GM10847 (cell line): ENCODE data around the gene HS6ST3.

Experiments used
- POLR2A ChIP-seq: IDR thresholded peaks from 2 replicates; pipeline ENCODE4 v1.6.1; 2011; ENCODE audit not compliant: insufficient read length; ENCODE audit errors: extremely low read depth

The HS6ST3 gene

DNA sequence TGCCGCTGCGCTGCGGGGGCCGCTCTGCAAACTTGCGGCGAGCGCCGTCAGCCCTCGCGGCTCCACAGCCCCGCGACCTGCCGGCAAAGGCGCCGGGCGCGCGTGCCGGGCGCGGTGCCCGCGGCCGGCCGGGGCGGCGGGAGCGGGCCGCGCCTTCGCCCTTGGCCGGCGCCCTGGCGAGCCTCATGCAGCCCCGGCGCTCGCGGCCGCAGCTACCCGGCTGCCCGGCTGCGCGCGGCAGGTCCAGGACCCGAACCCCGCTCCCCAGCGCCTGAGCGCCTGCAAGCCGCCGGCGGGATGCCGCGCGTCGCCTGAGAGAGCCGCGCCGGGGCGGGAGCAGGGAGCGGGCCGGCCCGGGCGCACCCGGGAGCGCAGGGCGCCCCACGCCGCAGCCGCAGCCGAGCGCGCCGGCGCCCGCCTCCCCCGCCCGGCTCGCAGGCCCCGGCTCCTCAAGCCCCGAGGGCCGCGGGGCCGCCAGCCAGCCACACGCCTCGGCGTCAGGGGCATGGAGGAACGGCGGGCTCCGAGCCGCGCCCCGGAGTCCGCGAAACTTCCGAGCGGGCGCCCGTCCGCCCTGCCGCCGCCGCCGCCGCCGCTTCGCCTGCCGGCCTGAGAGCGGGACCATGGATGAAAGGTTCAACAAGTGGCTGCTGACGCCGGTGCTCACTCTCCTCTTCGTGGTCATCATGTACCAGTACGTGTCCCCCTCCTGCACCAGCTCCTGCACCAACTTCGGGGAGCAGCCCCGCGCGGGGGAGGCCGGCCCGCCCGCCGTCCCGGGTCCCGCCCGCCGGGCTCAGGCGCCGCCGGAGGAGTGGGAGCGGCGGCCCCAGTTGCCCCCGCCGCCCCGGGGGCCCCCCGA, 564 bp downstream of the HS6ST3 start:
- TF ChIP-seq POLR2A: no peak

DNA sequence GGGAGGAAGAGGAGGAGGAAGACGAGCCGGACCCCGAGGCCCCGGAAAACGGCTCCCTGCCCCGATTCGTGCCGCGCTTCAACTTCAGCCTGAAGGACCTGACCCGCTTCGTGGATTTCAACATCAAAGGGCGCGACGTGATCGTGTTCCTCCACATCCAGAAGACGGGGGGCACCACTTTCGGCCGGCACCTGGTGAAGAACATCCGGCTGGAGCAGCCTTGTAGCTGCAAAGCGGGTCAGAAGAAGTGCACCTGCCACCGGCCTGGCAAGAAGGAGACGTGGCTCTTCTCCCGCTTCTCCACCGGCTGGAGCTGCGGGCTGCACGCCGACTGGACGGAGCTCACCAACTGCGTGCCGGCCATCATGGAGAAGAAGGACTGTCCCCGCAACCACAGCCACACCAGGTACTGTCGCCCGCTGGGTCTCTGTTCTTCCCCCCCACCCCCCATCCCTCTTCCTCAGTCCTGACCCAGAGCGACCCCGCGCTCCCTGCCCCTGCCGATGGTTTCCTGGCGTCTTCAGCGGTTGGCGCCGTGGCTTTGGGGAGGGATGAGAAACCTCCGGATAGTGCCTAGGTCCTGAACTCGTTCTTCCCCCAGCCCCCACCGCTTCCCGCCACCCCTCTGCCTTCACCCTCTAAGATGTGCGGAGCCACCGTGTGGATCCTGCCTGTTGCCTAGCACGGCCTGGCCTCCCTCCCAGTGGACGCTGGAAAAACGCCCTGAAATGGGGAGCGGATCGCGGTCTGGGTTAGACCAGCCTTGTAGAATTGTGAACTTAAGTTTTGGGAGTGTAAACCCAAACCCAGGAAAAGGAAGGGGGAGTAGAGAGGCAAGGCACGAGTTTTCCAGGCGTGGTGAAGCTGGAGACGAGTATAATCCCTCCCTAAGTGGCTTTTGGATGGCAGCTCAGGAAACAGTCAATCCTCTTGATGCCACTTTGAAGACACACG, 1.5 kb downstream of the HS6ST3 start:
- TF ChIP-seq POLR2A: no peak

DNA sequence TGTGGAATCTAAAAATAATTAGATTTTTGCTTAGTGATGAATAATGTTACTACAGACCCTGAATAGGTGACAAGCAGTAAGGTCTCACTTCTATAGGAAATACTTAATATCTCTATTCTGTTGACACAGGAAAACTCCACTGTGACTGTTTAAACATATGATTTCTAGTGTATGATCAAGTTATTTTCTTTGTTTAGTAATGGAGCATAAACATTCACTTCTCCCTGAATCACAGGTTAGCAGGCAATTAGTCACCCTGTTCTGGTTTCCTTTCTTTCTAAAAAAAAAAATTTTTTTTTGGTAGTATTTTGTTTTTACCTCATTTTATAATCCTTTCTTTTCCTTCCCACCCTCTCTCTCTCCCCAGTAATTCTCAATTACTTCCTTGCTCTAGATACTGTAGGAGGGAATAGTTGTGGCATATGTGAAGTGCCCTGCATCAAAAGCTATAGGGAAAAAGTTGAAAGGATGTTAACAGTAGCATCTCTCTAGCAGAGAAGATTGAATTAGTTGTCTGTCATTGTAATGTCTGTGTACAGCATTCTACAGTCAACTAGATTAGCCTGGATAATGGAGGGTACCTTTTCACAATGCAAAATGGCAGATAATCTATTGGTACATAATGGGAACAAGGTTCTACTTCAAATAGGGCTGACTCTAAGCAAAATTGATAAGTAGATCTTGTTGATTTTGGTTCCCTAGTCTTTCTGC, 3.5 kb downstream of the HS6ST3 start:
- no peak for TF ChIP-seq POLR2A

DNA sequence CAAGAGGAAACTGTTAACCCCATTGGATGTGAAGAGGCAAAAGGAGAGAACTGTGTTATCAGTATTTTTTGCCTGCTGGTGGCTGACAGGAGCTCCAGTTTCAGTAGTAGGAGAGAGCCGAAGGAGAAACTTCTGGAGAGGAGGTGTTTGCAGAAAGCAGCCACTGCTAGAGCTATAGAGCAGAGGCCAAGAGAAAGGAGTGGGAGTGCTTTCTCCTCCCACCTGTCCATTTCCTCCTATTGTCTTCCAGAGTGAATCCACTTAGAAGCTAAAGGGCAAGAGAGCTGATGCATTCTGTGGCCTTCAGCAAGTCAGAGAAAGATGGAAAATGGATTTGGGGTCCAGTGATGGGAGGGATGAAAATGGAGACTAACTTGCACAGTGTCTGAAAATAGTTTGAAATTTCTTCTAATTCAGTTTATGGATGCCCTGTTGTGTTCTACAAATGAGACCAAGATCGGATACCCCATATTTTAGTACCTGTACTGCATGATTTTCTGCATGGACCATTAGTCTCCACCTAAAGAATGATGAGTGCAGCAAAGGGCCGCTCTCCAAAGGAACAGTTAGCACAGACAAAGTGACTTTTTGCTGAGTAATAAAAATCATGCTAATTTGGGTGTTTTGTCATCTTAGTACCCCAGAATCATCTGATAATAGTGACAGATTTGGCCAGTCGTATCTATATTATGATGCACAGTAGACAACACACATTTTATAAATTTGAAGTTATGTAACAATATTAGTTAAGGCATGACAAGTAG, 10.7 kb downstream of the HS6ST3 start:
- no peak for TF ChIP-seq POLR2A

DNA sequence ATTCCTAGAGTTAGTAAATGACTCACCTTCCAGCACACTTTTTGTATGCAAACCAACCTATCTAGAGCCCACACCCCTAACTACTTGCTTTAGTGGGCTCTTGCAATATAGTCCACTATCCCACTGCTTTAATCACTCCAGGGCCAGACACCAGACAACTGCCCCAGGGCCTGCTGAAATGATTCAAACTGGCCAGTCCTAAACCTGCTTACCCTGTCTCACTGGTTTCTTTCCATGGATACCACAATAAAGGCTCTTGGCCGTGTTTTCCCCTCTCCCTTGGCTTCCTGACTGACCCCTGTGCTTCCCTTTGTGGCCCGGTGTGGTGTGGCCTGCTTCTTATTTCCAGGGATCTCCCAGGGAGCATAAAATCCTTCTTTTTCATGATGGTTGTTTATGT, 14.6 kb downstream of the HS6ST3 start:
- no peak for TF ChIP-seq POLR2A

DNA sequence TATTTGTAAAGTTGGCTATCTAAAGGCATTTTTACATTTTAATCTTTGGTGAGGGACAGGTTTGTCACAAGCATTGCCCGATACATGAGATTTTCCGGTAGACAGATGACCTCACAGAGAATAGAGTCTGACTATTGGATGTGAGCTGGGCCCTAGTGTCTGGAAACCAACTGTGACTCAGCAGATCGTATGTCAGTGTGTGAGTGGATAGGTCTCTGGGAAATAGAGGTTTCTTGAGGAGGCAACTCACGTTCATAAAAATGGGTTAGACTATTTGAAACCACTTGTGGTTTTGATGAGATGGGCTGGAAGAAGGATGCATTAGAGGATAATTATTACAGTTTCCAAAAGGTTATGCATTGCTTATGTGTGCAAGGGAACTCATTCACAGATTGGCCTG, 19.2 kb downstream of the HS6ST3 start:
- TF ChIP-seq POLR2A: no peak

DNA sequence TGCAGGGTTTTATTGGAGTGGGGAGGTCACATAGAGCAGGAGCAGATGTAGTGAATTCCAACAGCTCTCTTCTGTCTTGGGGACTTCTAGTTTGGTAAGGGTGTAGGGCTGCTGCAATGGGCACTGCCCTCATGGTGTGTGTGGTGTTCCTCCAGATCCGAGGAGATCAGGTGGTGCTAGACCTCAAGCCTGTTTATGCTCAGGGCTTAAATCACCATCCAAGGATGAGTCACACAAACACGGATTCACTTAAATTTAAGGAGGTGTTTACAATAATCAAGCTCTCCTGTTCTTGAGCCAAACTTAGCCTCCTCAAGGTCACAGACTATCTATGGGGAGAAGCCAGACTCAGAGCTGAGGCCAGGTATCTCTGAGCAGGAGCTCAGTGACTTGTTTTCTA, 23.0 kb downstream of the HS6ST3 start:
- no peak for TF ChIP-seq POLR2A

DNA sequence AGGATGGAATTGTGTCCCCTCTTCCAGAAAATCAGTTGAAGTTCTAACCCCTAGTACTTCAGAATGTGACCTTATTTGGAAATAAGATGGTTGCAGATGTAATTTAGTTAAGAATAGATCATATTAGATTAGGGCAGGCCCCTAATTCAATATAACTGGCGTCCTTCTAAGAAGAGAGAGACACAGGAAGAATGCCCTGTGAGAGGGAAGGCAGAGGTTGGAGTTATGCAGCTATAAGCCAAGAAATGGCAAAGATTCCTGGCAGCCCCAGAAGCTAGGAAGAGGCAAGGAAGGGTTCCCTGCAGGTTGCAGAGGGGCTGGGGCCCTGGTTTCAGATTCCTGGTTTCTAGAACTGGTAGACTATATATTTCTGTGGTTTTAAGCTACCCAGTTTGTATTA, 30.0 kb downstream of the HS6ST3 start:
- no peak for TF ChIP-seq POLR2A

DNA sequence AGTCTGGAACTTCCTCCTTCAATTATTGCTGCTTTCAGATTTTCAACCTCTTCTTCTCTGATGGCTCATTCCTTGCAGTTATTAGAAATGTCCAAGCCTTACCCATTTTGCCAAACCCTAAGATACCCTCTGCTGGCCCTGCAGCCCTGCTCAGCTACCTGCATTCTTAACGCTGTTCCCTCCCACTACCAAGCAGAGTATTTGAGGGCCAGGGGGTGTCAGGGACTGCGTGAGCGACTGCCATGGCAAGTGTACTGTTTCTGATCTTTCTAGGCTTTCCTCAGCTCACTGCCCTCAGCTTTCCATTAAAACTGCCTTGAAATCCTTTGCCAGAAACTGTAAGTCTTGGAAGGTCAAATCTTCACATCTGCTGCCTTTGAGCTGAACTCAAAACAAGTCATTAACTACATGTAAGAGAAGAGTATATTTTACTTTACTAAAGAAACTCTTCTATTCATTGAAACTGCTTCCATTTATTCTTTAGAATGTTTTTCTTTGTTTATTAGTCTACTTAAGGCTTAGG, 41.0 kb downstream of the HS6ST3 start:
- TF ChIP-seq POLR2A: no peak

DNA sequence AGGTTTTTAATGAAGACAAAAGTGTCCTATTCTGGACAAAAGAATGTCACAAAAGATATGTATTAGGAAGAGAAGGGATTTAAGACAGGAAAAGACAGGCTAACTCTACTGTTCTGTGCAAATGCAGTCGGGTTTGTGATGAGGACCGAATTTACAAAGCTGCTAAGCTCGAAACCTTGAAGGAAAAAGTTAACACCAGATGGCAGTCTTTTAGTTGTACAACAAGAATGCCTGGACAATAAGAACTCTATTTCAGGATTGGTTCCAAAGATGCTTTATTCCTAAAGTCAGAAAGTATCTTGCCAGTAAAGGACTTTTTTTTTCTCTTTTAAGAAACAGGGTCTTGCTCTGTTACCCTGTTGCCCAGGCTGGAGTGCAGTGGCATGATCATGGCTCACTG, 51.1 kb downstream of the HS6ST3 start:
- TF ChIP-seq POLR2A: no peak

DNA sequence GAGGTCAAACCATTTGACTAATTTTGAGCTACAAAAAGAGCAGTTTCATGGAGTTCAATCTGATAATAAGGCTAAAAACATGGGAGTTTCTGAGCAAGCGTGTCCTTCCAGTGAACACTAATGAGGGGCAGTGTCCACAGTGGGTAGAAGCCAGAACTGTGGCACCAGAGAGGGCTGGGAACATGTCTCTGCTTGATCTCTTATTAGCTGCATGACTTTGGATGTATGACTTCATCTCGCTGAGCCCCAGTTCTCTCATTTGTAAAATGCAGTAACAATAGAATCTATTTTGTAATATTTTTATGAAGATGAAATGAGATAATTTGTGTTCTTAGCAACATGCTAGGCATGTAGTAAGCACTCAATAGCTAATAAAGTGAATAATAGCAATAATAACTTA, 69.8 kb downstream of the HS6ST3 start:
- TF ChIP-seq POLR2A: no peak

DNA sequence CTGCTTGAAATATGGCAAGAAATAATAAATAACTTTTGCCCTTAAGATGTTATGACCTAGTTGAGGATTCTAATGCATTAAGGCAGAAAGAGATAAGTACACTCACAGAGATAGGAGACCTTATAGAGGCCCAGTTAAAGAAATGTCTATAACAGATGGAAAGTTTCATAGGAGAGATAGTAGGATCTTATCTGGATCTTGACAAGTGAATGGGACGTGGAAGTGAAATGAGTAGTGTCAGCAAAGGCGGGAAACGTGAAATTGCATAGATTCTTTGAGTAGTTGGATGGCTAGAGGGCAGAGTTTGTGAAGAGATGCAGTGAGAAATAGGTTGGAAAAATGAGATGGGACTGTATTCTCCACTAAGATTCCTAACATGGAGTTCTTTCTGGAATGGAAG, 71.2 kb downstream of the HS6ST3 start:
- no peak for TF ChIP-seq POLR2A

DNA sequence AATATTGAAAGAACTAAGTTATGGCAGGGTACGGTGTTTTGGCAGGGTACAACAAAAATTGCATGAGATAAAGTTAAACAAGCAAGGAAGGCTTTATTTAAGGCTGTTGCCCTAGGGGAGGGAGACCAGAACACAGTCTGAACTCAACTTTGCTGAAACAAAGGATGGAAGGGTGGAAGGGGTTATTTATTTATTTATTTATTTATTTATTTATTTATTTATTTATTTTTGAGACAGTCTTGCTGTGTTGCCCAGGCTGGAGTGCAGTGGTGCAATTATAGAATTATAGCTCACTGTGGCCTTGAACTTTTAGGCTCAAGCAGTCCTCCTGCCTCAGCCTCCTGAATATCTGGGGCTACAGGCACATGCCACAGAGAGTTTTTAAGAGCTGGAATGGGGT, 75.9 kb downstream of the HS6ST3 start:
- no peak for TF ChIP-seq POLR2A

DNA sequence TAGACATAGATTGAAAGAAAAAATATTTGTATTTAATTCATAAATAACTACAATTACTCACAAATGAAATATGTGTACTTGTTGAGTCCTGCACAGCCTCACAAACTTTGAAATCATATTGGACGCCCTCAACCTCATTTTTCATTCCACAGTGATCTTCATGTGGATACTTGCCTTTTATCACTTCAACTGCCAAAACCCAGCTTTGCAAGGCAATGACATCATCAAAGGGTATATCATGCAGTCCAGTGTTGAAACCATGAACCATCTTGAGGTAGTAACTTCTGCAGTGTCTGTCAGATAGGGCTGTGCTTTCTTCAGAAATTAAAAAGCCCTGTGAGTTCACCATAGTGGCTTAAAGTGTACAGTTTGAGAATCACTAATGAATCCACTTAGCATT, 82.2 kb downstream of the HS6ST3 start:
- no peak for TF ChIP-seq POLR2A
